Ramos (cell line): ENCODE results near the gene ARL5B.
"Not testable (repeated sequence)": the region's sequence is repeated elsewhere in the genome, so short reads cannot be mapped to it uniquely, and the experiment has no call there.

Experiments
- in situ Hi-C: fragments of 300-500 bp; cut with MboI; formaldehyde crosslinking; loops from one replicate; pipeline ENCODE4 v1.14.3; 2022; ENCODE audit warnings: low sequenced_read_pairs; ENCODE audit not compliant: unreplicated experiment

ARL5B gene

GRCh38 chr10:18659125-18659818, at the start of gene ARL5B:
Gene ARL5B (plus strand): TSS chr10:18659431. CDS start chr10:18659638, 207 bp downstream.
- in situ Hi-C loops = no loop called here

- in situ Hi-C loops = no loop called here
Measured at GRCh38 chr10:18610517-18610916, 48.7 kb upstream of the ARL5B start.

GRCh38 chr10:18611168-18611567, 48.1 kb upstream of the ARL5B start:
- in situ Hi-C loops = no loop called here

- in situ Hi-C loops = no loop called here
Measured at GRCh38 chr10:18615618-18616017, 43.6 kb upstream of the ARL5B start.

- in situ Hi-C loops = no loop called here
Measured at GRCh38 chr10:18616337-18616736, 42.9 kb upstream of the ARL5B start.

GRCh38 chr10:18619016-18619415, 40.2 kb upstream of the ARL5B start:
- in situ Hi-C loops = no loop called here

- in situ Hi-C loops = no loop called here
Measured at GRCh38 chr10:18620856-18621255, 38.4 kb upstream of the ARL5B start.

- in situ Hi-C loops = not testable (repeated sequence)
Measured at GRCh38 chr10:18623671-18624070, 35.6 kb upstream of the ARL5B start.

- in situ Hi-C loops = no loop called here
Measured at GRCh38 chr10:18625886-18626285, 33.3 kb upstream of the ARL5B start.

GRCh38 chr10:18627452-18628018, 31.7 kb upstream of the ARL5B start:
- in situ Hi-C loops = not testable (repeated sequence)

GRCh38 chr10:18632500-18632899, 26.7 kb upstream of the ARL5B start:
- in situ Hi-C loops = not testable (repeated sequence)

GRCh38 chr10:18635995-18636394, 23.2 kb upstream of the ARL5B start:
- in situ Hi-C loops = no loop called here

- in situ Hi-C loops = not testable (repeated sequence)
Measured at GRCh38 chr10:18637400-18637799, 21.8 kb upstream of the ARL5B start.

GRCh38 chr10:18639719-18640118, 19.5 kb upstream of the ARL5B start:
- in situ Hi-C loops = not testable (repeated sequence)

GRCh38 chr10:18647151-18647550, 12.1 kb upstream of the ARL5B start:
- in situ Hi-C loops = no loop called here

GRCh38 chr10:18647945-18648344, 11.3 kb upstream of the ARL5B start:
- in situ Hi-C loops = no loop called here

GRCh38 chr10:18649364-18649959, 9.8 kb upstream of the ARL5B start:
- in situ Hi-C loops = no loop called here

GRCh38 chr10:18650404-18650997, 8.7 kb upstream of the ARL5B start:
- in situ Hi-C loops = no loop called here

GRCh38 chr10:18651324-18652007, 7.8 kb upstream of the ARL5B start, which contains the start of gene NSUN6:
Gene NSUN6 (minus strand): TSS chr10:18651587. CDS start chr10:18651203, 384 bp downstream.
- in situ Hi-C loops = no loop called here

- in situ Hi-C loops = no loop called here
Measured at GRCh38 chr10:18653112-18653511, 6.1 kb upstream of the ARL5B start.

- in situ Hi-C loops = no loop called here
Measured at GRCh38 chr10:18656724-18657123, 2.5 kb upstream of the ARL5B start.
